Measurements from ENCODE around the gene CNST.

DNA sequence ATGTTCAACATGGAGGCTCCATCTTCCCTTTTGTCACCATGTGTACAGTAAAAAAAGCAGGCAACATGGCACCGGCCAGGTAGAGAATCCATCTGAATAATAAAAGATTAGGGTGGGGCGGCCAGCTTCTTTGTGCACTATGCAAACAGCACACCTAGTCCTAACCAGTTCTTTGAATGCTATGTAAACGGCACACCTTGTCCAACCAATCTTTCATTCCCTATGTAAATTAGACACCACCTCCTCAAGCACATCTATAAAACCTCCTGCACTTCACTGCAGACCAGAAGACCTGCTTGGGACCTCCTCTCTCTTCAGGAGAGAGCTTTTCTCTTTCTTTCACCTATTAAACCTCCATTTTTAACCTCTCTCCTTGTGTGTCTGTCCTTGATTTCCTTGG is 28.4 kb upstream of the CNST start:
- TF ChIP-seq, protein P1, sequence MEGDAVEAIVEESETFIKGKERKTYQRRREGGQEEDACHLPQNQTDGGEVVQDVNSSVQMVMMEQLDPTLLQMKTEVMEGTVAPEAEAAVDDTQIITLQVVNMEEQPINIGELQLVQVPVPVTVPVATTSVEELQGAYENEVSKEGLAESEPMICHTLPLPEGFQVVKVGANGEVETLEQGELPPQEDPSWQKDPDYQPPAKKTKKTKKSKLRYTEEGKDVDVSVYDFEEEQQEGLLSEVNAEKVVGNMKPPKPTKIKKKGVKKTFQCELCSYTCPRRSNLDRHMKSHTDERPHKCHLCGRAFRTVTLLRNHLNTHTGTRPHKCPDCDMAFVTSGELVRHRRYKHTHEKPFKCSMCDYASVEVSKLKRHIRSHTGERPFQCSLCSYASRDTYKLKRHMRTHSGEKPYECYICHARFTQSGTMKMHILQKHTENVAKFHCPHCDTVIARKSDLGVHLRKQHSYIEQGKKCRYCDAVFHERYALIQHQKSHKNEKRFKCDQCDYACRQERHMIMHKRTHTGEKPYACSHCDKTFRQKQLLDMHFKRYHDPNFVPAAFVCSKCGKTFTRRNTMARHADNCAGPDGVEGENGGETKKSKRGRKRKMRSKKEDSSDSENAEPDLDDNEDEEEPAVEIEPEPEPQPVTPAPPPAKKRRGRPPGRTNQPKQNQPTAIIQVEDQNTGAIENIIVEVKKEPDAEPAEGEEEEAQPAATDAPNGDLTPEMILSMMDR (conservative IDR thresholded peaks at IDR 0.05; ENCODE audit: low read length): no peak
- TF ChIP-seq EZH2phosphoT487 (IDR thresholded peaks at IDR 0.05; ENCODE audit: borderline replicate concordance): no peak

All from Loucy (cell line).